NCI-H1417 treated with DMSO at 0.1 percent for 48 hours (cell line): ENCODE results near the gene LIMS1.
"Not testable (repeated sequence)": the region's sequence is repeated elsewhere in the genome, so short reads cannot be mapped to it uniquely, and the experiment has no call there.

Experiments
- DNase-seq: peaks from one replicate; lab custom pipeline; 2025; lab: John Stamatoyannopoulos, UW

The LIMS1 gene, protein sequence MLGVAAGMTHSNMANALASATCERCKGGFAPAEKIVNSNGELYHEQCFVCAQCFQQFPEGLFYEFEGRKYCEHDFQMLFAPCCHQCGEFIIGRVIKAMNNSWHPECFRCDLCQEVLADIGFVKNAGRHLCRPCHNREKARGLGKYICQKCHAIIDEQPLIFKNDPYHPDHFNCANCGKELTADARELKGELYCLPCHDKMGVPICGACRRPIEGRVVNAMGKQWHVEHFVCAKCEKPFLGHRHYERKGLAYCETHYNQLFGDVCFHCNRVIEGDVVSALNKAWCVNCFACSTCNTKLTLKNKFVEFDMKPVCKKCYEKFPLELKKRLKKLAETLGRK

DNA sequence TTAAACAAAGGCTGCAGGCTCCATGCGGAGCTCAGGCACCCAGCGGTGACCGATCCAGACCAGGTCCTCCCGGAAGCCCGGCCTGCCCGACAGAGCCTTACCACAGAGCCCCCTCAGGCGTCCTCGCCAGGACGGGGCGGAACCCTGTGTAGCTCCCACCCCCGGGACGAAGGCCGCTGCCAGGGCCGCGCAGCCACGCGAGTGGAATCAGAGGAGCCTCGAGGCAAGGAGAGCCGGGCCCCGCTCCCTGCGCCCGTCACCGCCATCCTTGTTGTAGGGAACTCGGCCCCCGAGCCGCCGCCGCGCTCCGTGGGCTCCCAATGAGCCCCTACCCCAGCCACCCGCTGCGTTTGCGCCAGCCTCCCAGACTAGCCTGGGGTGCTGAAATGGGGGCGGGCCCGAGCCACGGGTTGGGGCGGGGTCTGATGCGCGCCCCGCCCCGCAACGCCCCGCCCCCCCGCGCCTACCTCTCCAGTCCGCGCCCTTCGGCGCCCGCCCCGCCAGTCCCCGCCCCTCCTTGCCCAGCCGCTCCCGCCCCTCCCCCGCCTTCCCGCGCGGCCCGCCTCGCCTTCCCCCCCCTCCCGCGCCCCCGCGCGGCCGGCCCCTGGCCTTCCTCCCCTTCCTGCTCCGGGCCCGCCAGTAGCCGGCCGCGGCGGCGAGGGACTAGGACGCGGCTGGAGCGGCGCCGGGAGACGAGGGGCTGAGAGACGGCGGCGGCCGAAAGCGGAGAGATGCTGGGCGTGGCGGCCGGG is at the start of gene LIMS1:
LIMS1 (plus strand) TSS at position 639 of the 752 bp plus-strand sequence; CDS start at position 732, 93 bp downstream.
- peak; percentile 23 for DNase-seq

DNA sequence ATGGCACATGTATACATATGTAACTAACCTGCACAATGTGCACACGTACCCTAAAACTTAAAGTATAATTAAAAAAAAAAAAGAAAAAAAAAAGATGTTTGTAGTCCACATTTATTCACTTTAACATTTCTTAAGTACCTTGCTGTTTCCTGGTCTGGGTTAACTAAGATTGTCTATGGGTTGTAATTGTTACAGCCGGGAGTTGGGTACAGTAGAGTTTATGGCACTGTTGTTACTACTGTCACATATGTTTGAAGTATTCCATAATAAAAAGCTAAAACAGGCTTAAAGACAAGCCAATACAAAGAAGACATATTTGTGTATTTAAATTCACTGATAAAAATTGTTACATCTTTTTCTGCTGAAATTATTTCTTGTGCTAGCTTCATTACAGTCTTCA is 49.0 kb upstream of the LIMS1 start:
- no peak for DNase-seq

DNA sequence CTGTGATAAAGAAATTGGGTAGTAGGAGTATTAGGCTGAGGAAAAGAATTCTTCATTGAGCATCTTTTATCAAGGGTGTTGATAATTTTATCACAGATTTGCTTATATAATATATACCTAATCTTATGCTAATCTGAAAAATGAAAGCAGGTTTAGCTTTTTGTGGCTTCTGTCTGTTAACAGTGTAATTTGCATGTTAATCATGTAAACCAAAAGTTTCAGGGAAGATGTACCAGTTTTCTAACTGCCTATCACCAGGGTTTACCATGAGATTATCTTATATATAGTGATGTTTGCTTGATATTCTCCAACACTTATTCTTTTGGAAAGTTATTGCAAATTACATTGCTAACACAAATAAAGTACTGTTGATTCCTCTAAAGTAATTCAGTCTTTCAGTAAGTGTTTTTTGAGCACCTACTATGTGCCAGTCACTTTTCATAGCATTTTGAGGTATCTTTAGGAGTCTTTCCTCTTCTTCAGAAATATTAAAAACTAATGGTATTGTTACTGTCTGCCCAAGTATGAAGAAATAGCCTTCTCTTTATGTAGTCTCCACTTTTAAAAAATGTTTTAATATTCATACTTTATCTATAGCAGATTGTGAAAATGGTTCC is 43.7 kb upstream of the LIMS1 start:
- no peak for DNase-seq

DNA sequence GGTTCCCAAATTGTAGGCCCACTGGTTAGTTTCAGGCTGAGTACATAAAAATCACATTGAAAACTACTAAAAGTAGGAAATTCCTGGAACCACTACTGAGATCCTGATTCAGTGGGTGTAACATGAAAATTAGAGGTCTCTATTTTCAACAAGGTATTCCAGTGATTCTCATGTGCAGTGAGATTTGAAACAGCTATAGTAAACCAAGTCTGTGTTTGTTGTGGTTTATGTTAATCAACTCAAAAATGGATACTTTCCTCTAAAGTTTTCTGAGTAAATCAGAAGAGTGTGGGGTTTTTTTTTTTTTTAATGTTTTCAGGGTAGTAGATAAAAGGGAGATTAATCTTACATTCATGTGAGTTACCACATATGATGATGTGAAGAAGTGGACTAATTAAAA is 42.4 kb upstream of the LIMS1 start:
- no peak for DNase-seq

DNA sequence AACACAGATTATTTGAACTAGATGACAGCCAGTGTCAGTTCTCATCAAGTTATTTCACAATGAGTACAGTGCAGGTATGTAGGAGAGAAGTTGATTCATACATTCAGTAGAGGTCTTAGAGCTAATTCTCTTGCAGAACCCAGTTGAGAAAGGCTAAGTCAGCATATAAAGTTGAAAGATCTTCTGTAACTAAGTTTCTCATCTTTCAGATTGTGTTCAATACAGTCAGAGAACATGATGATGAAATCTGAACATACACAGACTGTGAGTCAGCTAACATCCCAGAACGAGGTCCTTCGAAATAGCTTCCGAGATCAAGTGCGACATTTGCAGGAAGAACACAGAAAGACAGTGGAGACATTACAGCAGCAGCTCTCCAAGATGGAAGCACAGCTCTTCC is 41.9 kb upstream of the LIMS1 start:
- DNase-seq, result no peak

DNA sequence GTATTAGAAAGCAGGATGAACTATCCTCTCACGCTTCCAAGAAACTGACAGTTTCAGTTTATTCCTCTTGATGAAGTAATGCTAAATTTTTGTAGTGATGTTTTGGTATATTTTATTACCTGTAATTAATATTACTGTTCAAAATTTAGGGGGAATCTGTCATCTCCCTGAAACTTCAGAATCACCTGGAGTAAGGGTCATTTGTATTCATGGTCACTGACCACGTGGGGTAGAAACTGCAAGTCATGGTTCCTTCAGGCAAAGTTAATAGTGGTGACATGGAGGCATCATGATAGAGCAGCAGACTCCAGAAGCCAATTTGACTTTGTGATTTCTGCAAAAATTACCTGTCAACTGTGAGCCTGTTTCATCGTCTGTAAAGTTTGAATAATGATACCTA is 38.1 kb upstream of the LIMS1 start:
- not testable (repeated sequence) for DNase-seq

DNA sequence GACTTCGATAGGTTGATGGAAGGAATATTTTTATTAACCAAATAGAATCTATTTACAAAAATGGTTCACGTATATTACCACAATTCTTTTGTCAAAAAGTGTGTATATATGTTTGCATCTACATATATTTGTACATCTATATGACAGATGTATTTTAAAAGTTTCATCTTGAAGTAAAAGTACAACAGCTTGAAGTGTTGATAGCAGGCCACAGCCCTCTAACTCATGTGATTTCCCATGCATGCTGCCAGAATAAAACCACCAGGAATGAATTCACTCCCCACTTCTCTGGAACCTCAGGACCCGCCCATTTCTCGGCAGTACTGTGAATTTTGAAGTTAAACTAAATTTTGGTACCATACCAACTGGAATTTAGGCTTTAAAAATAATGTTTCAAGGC is 26.6 kb upstream of the LIMS1 start:
- not testable (repeated sequence) for DNase-seq

DNA sequence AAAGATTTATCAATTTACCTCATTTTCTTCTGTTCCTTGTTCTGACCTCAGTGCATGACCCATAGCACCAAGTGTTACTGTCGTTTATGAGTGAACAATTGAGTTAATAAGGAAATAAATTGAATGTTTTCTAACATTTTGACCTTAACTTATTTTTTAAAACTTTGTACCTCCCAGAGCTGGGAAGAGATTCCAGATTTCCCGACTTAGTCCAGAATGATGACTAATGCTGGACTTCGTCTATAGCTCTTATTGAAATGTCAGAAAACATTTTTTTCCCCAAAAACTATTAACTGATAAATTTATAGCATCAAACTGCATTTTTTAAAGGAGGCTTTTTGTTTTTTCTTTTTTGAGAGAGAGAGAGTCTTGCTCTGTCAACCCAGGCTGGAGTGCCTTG is 21.8 kb upstream of the LIMS1 start:
- not testable (repeated sequence) for DNase-seq

DNA sequence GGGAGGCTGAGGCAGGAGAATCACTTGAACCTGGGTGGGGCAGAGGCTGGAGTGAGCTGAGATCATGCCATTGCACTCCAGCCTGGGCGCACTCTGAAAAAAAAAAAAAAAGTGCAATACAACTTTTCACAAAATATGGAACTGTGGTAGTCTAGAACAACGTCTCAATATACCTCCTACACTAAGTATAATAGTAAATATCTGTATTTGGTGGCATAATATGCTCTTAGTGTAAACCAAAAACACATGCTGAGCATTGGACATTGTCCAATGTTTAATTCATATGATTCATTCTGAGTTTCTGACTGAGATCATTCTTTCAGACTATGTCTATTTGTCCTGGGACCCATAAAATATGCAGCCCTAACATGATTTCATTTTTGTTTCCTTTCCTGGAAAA is 19.8 kb upstream of the LIMS1 start:
- not testable (repeated sequence) for DNase-seq

DNA sequence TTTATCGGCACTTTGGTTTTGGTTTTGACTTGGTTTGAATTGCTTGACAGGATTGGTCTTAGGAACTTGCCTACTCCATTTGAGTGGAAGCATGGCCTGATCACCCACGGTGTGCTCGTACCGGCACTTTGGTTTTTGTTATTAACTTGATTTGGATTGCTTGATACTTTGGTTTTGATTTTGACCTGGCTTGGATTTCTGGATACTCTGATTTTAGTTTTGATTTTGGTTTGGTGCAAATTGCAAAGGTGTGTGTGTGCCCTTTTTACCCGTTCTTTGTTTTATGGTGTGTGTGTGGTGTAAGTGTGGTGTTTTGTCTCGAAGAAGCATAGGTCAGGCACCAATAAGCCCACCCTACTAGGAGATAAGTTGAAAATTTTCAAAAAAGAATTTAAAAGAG is 9.6 kb upstream of the LIMS1 start:
- not testable (repeated sequence) for DNase-seq

DNA sequence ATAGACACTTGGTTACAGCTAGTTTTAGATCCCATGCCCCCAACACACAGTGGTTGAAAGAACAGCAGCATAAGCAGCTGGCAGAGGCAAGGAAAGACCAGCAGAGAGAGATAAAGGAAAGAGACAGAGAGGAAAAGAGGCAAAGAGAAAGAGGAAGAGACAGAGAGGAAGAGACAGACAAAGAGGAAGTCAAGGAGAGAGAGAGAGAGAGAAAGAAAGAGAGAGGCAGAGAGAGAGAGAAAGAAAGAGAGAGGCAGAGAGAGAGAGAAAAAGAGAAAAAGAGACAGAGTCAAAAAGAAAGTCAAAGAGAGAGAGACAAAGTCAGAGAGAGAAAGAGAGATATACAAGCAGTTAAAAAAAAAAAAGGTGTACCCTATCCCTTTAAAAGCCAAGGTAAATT is 9.0 kb upstream of the LIMS1 start:
- not testable (repeated sequence) for DNase-seq

DNA sequence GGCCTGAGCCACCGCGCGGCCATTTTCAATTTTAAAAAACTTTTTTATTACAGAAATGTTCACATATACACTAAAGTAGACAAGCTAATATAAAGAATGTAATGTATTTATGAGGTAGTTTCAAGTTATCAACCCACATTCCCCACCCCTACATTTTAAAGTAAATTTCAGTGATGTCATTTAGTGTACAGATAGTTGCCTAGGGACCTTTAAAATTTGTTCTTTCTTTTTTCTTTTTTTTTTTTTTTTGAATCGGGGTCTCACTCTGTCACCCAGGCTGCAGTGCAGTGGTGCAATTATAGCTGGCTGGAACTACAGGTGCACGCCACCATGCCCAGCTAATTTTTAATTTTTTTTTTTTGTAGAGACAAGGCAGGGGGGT is 2.6 kb upstream of the LIMS1 start:
- no peak for DNase-seq

DNA sequence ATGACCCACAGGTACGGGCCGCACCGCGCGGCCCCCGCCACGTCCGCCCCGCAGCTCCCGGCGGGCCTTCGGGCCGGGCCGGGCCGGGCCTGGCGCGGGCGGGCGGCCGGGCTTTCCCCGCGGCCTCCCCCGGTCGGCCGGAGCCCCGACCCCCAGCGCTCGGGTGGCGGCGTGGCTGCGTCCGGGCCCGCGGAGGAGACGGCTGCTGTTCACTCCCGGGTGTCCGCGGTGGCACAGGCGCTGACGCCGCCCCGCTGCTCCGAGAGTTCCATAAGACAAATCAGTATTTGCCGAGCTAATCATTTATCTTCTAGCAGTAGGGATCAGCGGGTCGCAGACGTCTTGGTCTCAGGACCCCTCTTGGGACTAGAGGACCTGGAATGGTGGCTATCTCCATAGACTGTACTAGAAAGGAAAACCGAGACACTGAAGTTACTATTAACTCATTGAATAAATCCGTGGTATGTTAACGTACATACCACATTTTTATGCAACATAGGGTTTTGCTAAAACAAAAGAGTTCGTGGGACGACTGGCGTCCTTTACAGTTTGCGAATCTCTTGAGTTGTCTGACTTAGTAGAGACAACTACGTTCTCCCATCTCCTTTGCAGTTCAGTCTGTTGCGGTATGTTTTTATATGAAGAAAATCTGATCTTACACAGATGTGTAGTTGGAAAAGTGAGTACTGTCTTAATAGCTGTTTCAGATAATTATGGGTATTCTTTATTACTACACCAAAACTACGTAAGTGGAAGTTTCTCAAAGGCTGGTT is 500 bp downstream of the LIMS1 start:
- no peak for DNase-seq

DNA sequence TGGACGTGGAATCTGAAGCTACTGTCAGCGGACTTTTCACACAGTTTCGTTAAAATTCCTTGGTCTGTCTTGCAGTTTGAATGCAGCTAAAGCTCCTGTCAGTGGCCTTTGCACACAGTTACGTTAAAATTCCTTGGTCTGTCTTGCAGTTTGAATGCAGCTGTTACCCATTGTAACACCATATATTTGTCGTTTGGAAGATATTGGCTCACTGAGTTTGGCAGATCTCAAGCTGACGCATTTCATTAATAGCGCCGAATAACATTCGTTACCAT is 1.0 kb downstream of the LIMS1 start:
- DNase-seq, result no peak

DNA sequence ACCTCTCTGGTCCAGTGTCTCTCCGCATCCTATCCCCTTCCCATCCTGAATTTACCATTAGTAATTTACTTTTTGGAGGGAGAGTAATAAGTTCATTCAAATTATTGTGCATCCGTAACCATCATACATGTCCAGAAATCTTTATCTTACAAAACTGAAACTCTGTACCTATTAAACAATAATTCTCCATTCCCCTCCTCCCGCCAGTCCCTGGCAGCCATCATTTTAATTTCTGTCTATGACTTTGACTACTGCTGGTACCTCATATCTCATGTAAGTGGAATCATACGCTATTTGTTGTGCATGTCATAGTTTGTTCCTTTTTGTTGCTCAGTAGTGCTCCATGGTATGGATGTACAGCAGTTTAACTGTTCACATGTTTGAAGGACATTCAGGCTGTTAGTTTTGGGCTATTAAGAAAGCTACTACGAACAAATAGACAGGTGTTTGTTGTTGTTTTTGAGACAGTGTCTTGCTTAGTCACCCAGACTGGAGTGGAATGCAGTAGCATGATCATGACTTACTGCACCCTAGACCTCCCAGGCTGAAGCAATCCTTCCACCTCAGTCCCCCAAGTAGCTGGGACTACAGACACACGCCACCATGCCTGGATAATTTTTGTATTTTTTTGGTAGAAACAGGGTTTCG is 2.0 kb downstream of the LIMS1 start:
- no peak for DNase-seq

DNA sequence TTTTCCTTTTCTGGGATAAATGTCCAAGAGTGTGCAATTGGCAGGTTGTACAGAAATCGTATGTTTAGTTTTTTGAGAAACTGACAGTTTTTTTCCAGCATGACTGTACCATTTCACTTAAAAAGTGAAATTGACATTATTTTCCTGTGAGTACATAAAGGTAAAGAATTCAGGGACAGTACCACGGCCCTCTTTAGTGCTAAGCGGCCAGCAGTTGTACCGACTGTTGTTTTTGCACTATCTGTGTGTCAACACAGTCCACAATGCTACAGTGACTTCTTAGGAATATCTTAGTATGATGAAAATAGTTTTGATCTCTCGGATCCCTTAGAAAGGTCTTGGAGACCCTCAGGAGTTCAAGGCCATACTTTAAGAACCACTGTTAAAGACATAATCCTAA is 2.6 kb downstream of the LIMS1 start:
- no peak for DNase-seq

DNA sequence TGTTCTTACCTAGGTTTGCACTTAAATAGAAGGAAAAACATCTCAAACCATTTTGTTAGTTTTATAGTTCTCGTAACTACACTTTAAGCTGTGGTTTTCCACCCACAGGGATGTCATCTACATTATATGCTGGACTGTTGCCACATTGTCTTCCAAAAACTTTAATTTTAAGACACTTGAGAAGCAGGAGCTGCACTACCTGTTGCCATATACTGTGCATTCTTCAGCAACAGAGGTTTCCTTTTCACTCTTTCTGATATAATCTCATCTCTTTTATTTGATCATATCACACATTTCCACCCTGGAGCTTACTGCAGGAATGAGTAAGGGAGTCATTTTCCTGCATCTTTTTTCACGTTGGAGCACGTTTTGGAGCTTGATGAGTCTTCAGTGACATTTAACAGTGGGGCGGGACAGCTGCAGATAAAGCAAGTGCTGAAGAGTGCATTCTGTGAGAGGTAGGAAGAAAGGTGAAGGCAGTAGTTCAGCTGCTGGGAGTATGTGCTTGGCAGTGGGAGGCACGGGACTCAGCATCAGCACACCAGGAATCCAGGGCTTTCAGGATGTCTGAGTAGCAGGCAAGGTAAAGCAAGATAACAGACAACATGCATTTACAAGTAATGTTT is 3.8 kb downstream of the LIMS1 start:
- DNase-seq, result no peak

DNA sequence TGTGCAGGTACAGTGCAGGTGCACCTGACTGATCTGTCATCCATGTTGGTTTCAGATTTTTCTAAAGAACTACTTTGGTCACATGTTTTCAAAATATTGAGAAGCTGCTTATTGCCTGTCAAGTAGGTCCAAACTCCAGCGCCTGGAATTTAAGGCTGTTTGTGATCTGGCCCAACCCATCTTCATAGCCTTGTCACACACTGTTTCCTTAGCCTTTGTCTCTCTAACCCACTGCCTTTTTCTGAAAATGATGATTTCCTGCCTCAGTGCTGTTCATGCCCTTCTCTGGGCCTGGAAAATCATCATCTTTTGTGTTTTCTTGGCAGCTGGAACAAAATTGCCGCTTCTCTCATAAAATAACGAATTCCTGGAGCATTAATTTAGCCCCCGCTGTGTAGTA is 7.2 kb downstream of the LIMS1 start:
- DNase-seq, result no peak

DNA sequence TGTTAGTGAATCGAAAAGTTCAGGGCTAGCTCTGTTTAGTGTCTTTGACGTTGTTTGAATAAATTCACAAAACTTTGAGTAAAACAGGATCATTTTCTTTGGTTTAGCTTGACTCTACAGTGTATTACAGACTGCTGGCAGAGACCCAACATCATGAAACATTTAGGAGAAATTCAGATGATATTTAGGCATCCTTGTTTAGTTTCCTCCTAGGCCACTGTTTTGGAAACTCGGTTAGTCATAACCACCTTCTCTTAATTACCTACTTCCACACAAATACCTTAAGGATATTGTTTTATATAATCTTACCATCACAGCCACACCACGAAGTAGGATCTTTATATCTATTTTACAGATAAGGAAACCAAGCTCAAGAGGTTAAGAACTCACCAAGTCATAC is 7.8 kb downstream of the LIMS1 start:
- DNase-seq, result no peak

DNA sequence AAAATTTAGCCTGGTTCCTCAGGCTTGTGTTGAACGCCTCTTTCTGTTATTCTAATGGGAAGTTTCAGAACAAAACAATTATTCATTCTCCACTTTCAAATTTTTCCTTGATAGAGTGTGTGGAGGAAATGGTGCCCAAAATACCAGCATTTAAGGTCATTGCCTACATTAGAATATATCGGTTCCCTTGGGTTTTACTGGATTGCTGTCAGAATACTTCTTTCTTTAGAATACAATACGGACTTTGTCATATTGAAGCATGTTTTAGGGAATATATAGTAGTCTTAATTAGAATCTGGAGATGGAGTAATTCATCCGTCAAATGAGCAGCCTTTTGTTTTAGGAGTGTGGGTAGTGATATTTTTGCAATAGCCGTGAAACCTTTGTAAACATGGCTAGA is 13.3 kb downstream of the LIMS1 start:
- no peak for DNase-seq

DNA sequence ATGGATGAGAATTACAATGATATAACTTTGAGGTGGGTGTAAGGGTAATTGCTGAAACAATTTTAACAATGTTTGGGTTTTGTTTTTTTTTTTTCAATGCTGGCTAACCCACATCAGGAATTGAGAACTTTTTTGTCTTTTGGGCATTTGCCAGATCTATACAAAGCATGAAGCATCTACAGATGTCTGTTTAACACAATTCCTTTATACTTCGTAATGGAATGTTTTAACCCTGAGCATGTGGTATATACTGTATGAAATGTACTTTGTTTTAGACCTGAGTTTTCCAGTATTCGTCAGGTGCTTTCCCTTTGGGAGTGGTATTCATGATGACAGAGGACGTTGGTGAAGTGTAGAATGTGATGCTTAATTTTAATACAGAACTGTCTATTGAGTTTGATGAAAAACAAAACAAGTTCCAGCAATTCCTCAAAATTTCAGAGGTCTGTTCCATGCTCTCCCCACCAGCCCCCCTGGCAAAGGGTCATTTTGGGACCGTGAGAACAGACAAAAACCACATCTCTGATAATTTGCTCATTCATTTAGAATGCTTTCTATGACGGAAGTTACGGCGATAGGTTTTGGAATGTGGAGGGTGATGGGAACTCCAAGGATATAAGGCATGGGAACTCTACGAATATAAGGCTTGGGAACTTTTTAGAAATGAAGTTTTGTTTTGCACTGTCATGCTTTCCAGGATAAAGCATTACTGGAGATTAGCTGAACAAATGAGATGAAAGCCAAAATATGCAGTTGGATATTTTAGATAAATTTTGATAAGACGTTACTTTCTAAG is 14.1 kb downstream of the LIMS1 start:
- no peak for DNase-seq
